CD4-positive, alpha-beta T cell treated with Interleukin-17A for 4 hours (primary cell): ENCODE results near the gene CADPS.
"Not testable (repeated sequence)": the region's sequence is repeated elsewhere in the genome, so short reads cannot be mapped to it uniquely, and the experiment has no call there.

Experiments used
- DNase-seq: peaks from one replicate; pipeline ENCODE4 v3.0.0-alpha.2; 2020; ENCODE audit warnings: mixed read lengths

CADPS gene

GRCh38 chr3:62585861-62586260 lies 289.4 kb downstream of the CADPS start:
- DNase-seq = no peak

DNA sequence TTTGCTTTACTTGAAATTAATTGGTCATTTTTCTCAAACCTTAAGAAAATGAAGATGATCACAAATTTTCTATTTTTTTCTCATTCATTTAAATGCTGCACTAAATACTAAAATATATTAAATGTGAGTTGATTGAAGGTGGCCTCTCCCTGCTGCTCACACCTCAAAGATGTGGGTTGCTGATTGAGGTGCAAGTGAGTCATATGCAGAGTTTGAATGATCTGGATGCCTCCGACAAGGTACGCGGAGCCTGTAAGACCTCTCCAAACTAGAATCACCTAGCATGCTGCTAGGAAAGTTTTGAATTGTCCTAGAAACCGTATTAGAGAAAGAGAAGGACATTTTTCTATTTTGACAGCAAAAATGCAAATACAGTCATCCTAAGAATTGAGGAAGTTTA lies 290.6 kb downstream of the CADPS start:
- no peak for DNase-seq

- DNase-seq = no peak
These were observed 292.6 kb downstream of the CADPS start for GRCh38 chr3:62582495-62583172.

DNA sequence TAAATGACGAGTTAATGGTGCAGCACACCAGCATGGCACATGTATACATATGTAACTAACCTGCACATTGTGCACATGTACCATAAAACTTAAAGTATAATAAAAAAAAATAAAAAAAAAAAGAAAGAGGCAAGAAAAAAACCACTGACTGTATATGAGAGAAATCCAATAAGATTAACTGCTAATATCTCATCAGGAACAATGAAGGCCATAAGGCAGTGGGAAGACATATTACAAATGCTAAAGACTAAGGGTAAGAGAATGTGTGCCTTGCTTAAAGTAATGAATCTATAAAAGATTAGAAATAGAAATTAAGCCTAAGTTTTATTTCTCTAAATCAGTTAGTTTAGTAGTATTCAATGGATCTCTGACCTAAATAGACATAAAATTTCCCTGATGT lies 294.7 kb downstream of the CADPS start:
- not testable (repeated sequence) for DNase-seq

DNA sequence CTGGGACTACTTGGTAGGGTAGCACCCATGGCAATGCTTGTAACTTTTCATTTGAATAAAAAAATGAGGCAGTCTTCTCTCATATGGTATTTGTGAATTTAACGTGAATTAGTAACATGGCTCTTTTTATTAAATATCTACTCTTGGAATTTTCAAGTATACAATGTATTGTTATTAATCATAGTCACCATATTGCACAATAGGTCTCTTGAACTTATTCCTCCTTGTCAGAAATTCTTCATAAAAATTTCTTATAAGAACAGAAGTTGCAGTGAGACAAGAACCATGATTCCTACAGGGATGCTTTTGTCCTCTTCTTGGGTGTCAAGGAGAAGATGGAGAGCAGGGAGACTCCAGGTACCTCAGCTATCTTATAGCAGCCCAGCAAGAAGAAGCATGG lies 298.1 kb downstream of the CADPS start:
- DNase-seq = no peak

DNA sequence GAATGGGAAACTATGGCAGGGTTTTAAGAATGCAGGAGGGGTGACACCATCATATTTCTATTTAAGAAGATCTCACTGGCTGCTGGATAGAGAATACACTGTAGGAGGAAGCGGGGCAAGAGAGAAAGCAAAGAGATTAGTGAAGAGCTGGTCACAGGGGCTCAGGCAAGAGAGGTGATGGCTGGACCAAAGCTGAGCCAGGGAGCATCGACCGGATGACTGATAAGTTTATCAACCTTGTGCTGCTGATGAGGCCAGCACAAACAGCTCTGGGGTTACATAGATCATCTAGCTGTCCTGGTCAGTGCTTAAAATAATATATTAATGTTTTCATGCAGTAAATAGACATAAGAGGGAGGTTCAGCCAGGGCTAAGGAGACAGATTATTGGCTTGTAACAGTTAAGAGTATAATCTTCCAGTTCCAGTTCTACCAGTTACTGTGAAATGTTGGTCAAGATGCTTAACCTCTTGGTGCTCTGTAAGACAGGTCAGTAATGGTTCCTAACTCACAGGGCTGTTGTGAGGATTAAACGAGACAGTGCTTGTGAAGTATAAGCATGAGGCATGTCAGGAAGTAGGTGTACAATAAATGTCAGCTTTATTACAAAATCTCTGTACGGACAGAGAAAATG lies 300.8 kb downstream of the CADPS start:
- no peak for DNase-seq

DNA sequence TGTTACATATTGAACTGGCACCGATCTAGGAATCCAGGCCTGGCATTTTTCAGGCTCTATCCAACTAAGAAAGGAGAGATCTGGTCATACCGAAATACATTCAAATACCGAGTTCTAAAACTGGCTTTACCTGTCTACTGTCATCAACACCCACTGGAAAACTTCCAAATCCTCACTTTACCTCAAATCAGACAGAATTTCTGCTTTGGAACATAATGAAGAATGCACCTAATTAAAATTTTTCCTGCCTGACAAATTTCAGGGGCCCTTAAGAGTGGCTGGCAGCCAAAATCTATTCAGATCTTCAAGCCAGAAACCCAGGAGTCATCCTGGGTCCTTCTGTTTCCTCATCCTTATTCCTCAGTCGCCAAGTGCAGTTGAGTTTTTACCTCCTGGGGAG lies 303.3 kb downstream of the CADPS start:
- DNase-seq = no peak

GRCh38 chr3:62570888-62571287 lies 304.3 kb downstream of the CADPS start:
- no peak for DNase-seq

DNA sequence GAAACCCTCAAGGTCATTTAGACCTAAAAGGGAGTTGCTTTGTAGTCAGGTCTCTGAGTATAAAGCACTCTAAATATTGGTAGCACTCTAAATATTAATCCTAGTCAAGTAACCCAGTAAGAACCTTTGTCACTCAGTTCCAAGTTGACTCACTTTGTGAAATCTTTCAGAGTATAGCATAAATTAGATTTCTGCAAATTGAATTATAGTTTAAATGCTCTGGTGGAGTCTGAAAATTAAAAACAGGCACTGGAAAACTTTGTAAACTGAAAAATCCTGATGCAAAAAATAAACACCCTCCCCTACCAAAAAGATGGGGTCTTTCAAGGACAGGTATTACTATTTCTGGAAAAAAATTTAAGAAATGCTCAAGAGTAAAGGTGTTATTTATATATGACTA lies 305.6 kb downstream of the CADPS start:
- DNase-seq = no peak

DNA sequence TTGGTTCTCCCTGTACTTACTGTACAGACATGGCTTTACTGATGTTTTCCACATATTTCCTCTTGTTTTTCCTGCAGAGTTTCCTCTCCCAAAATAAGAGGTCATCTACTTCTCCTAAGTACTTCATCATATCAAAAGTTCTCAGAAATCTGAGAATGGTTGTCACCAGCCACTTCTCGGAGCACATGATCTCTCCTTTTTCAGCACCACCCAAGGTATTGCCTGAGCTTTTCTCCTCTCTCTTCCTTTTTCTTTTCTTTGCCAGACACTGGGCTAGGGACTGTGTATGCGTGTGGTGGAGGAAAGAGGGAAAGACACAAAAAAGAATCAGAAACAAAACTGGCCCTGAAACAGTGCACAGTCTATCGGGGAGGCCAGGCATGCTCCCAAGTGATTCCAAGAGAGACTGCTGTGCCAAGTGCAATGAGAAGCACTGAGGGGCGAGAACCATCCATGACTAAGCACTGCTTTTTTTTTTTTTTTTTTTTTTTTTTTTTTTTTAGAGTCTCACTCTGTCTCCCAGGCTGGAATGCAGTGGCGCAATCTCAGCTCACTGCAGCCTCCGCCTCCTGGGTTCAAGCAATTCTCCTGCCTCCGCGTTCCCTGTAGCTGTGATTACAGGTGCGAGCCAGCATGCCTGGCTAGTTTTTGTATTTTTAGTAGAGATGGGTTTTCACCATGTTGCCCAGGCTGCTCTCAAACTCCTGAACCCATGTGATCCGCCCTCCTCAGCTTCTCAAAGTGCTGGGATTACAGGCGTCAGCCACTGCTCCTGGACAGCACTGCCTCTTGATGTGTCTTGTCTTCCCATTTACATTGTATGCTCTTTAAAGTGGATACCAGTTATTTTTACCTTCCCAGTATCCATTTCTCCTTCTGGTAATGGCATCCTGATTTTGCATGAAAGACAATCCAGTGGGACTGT lies 307.9 kb downstream of the CADPS start:
- DNase-seq = no peak

DNA sequence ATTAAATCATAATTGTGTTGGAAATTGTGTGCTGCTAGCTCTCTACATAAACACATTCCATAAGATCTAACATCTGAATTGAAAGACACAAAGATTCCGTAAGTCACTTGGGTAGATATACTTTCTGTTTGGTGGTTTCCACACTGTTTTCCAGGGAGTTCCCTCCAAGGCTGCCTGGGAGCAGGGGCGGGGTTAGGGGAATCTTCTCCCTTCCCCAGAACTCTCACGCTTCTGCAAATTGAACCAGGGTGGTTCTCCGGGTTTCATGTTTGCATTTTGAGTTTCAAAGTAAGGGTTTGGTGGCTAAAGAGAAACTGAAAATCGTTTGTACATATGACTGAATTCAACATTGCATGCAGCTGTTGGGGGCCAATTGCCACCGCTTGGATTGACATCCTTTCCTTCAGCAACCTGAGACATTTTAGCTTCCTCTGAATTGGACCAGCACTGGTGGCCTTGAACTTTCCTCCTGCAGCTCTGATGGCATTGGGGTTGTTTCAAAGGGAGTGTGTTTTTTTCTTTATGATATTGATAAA lies 309.1 kb downstream of the CADPS start:
- DNase-seq = no peak

DNA sequence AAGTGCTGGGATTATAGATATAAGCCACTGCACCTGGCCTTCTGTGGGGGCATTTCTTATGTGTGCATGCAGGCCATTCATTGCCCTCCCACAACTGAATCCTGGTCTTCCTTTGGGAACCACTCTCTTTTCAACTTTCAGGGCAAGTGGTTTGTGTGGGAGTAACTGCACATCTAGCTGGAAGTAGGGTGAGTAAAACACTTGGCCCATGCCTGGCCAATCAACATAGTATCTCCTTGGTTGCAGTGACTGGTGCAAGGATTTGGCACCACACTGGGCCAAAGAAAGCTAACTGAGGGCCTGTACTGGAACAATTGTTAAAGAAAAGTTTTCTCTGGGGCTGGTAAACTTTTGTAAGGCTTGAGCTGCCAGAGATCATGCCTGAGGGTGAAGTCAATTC lies 312.6 kb downstream of the CADPS start:
- no peak for DNase-seq

- DNase-seq = no peak
These were observed 313.2 kb downstream of the CADPS start for GRCh38 chr3:62562017-62562416.

- DNase-seq = no peak
These were observed 315.3 kb downstream of the CADPS start for GRCh38 chr3:62559831-62560445.

- DNase-seq = no peak
These were observed 316.6 kb downstream of the CADPS start for GRCh38 chr3:62558549-62559112.

- DNase-seq = no peak
These were observed 317.2 kb downstream of the CADPS start for GRCh38 chr3:62557983-62558382.

DNA sequence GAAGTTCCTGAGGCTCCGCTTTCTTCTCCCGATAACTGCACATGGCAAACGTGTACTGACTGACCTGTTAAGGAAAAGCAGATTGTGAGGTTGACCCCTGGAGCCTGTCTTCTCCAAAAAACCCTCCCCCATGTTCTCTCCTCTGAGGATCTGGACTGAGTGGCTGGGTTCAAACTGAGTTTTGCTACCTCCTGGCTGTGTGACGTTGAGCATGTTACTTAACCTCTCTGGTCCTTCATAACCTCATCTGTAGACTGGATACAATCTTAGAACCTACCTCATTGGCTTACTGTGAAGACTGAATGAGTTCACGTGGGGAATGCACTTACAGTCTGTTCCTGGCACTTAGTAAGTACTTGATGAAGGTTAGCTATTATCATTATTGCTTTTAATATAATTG lies 317.8 kb downstream of the CADPS start:
- no peak for DNase-seq

DNA sequence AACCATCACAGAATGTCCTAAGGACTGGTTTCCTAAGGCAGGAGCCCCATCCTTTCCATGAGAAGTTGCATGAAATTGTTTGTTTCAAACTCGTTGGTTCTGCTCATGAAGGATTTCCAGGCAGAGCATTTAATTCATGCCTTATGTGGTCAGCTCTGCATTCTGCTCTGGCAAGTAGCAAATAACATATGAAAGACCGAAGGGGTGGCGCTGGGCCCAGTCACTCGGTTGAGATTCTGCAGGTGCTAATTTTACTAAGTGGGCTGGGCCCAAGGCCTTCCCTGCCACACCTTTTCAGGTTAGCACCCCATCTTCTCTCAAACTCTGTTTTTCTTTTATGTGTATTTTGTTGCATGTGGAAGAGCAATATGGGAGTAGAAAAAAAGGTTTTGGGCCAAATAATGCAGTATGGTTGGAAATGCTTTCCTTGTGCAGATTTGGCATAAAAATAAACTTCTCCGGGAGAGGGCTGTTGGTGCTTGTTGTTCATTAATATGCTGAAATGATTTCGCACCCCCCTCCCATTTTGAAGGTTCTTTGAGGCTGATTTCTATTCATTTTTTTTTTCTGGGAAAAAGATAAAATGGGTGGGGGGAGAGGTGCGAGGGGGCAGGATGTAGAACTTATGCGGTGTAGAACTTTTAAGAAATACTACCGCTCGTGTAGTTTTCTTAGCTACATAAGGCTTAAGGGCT lies 318.9 kb downstream of the CADPS start:
- no peak for DNase-seq

DNA sequence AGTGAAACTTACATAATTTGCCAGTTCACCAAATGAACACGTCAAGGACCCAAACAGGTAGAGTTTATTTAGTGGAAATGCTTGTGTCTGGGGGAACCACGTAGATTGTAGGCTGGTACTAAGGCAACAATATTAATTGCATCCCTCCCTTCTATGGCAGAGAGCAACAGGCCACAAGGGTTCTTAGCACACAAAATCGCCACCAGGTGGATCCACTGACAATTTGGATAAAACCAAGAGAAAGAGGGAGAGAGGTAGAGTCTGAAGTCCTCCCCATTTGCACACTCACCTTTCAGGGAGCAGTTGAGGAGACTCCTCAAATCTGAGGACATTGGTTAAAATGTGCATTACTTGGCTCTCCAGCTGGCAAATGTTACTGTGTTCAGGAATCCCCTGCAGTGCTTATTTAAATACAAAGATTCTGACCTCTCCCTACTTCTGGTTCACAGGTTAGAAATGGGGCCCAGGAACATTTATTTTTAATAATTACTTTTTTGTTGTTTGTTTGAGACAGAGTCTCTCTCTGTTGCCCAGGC lies 320.9 kb downstream of the CADPS start:
- no peak for DNase-seq

DNA sequence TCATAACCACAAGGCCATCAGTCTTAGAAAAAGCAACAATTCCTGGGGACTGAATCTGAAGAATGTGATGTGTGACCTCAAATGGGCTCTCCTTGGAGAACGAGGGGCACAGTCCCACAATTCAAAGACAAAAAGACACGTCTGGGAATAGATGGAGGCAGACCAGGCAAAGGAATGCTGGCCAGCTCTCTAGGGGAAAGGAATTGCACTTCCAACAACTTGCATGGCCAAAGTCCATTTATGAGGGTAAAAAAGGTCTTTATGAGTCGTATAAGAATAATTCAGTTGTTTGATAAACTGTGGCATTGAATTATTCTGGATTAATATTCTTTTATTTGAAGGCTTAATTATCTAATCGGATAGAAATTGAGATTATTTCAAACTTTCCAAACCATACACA lies 321.4 kb downstream of the CADPS start:
- DNase-seq = no peak

DNA sequence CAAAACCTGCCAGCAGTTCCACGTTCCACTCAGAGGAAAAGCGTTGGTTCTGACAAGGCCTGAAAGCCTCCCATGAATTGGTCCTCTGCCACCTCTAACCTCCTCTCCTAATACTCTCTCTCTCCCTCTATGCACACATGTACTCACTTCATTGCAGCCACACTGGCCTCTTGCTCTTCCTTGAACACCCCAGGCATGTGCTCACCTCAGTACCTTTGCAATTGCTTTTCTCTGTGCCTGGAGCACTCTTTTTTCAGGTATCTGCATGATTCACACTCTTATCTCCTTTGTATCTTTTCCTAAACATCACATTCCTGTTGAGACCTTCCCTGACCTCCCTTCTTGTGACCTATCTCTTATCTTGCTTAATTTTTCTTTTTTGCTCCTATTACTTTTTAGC lies 323.7 kb downstream of the CADPS start:
- no peak for DNase-seq

- no peak for DNase-seq
These were observed 324.8 kb downstream of the CADPS start for GRCh38 chr3:62550439-62550838.
